ENCODE results near the gene DDX54. TPM values are rescaled to one million over a fixed set of nuclear protein-coding genes. Genes with fewer than 3 reads are reported as not detected.

DDX54 gene
- 42.8 and 45.2 TPM in 2 replicates for total RNA-seq

GRCh38 chr12:113185180-113186032 lies at the start of gene DDX54, which contains the start of gene RITA1:
DDX54 (minus strand) TSS chr12:113185478; CDS start chr12:113185451, 27 bp downstream.
RITA1 (plus strand) TSS chr12:113185721; CDS start chr12:113186747, 1,026 bp downstream.

GRCh38 chr12:113221181-113221996 lies 36.1 kb upstream of the DDX54 start, which contains the start of gene TPCN1:
TPCN1 (plus strand) TSS chr12:113221464; CDS start chr12:113226853, 5,389 bp downstream.

GRCh38 chr12:113149361-113150150 lies 35.7 kb downstream of the DDX54 start, which contains the start of gene CFAP73:
CFAP73 (plus strand) TSS chr12:113149724; CDS start chr12:113149858, 134 bp downstream.

GRCh38 chr12:113135178-113136127 lies 49.8 kb downstream of the DDX54 start, which contains the start of gene RASAL1:
RASAL1 (minus strand) TSS chr12:113135761; CDS start chr12:113135462, 299 bp downstream.

Small RNA genes within 50 kb of the gene (small RNA-seq; reads per million reads assigned to genes)
- gene MIR7106 = not detected
- not detected for gene RF00019

Other genes starting within 250 kb of the DDX54 start
- gene OAS3, start 247.0 kb downstream of the DDX54 start, total RNA-seq = 10.7 and 30.5 TPM in 2 replicates
- gene OAS2, start 207.0 kb downstream of the DDX54 start, total RNA-seq = 25.6 and 26.6 TPM in 2 replicates
- gene DTX1, start 128.7 kb downstream of the DDX54 start, total RNA-seq = under 0.01 TPM in 2 replicates
- gene RASAL1, start 49.7 kb downstream of the DDX54 start, total RNA-seq = not detected in 2 replicates
- not detected in 2 replicates for gene CFAP73, start 35.8 kb downstream of the DDX54 start, total RNA-seq
- 24.7 and 25.2 TPM in 2 replicates for gene RITA1, start 243 bp upstream of the DDX54 start, total RNA-seq
- gene TPCN1, start 36.0 kb upstream of the DDX54 start, total RNA-seq = 34.9 and 45.9 TPM in 2 replicates
- 27.1 and 29.1 TPM in 2 replicates for gene SLC8B1, start 149.6 kb upstream of the DDX54 start, total RNA-seq
- 58.2 and 65.7 TPM in 2 replicates for gene PLBD2, start 173.1 kb upstream of the DDX54 start, total RNA-seq
- not detected in 2 replicates for gene SDS, start 218.4 kb upstream of the DDX54 start, total RNA-seq
- 2.3 and 3.6 TPM in 2 replicates for gene SDSL, start 236.9 kb upstream of the DDX54 start, total RNA-seq